OCI-LY1 (cell line): ENCODE measurements around the gene MINDY1.

Source experiments
- H2AFZ ChIP-seq: fragments of 200-600 bp; sonication (generic), shearing (Covaris generic); 2 replicates; pipeline ENCODE4 v1.6.0; 2014; ENCODE audit warnings: antibody characterized with exemption, mild to moderate bottlenecking, low read length
- H3F3A ChIP-seq: fragments of 200-600 bp; sonication (generic), shearing (Covaris generic); 2 replicates; pipeline ENCODE4 v1.6.0; 2014; ENCODE audit warnings: mild to moderate bottlenecking, antibody characterized with exemption, low read length, moderate library complexity; ENCODE audit not compliant: insufficient read depth
- H3K27ac ChIP-seq: fragments of 200-600 bp; sonication (generic); 2 replicates; pipeline ENCODE4 v1.5.1; 2014; ENCODE audit warnings: low read length, mixed run types, mild to moderate bottlenecking, low read depth; ENCODE audit not compliant: poor library complexity, severe bottlenecking
- H3K27me3 ChIP-seq: fragments of 200-600 bp; sonication (generic); 2 replicates; pipeline ENCODE4 v1.6.0; 2014; ENCODE audit warnings: antibody characterized with exemption, mild to moderate bottlenecking, low read length, moderate library complexity; ENCODE audit not compliant: insufficient read depth
- H3K36me3 ChIP-seq: fragments of 200-600 bp; sonication (generic); 2 replicates; pipeline ENCODE4 v1.6.1; 2014; ENCODE audit warnings: mild to moderate bottlenecking, antibody characterized with exemption, low read length, moderate library complexity, mixed read lengths; ENCODE audit not compliant: insufficient read depth
- H3K4me1 ChIP-seq: fragments of 200-600 bp; sonication (generic); 2 replicates; pipeline ENCODE4 v1.5.1; 2014; ENCODE audit warnings: mild to moderate bottlenecking, low read length, moderate library complexity; ENCODE audit not compliant: insufficient read depth, severe bottlenecking
- H3K4me2 ChIP-seq: fragments of 200-600 bp; sonication (generic), shearing (Covaris generic); 2 replicates; pipeline ENCODE4 v1.6.1; 2014; ENCODE audit warnings: low read length
- H3K4me3 ChIP-seq: fragments of 200-600 bp; sonication (generic); 2 replicates; pipeline ENCODE4 v1.5.1; 2014; ENCODE audit warnings: low read length, low read depth, mild to moderate bottlenecking, mixed read lengths; ENCODE audit not compliant: poor library complexity, severe bottlenecking
- H3K79me2 ChIP-seq: fragments of 200-600 bp; shearing (Covaris generic); 2 replicates; pipeline ENCODE4 v1.6.1; 2016; ENCODE audit warnings: mixed run types, low read length, mixed read lengths; ENCODE audit not compliant: insufficient read depth
- H3K9ac ChIP-seq: fragments of 200-600 bp; sonication (generic), shearing (Covaris generic); 2 replicates; pipeline ENCODE4 v1.6.1; 2014; ENCODE audit warnings: mild to moderate bottlenecking, low read length, mixed read lengths
- H3K9me2 ChIP-seq: fragments of 200-600 bp; sonication (generic), shearing (Covaris generic); 2 replicates; pipeline ENCODE4 v1.6.1; 2014; ENCODE audit warnings: low read depth, mild to moderate bottlenecking, low read length, mixed read lengths
- H3K9me3 ChIP-seq: fragments of 200-600 bp; shearing (Covaris generic); 2 replicates; pipeline ENCODE4 v1.6.1; 2014; ENCODE audit warnings: low read length, mixed read lengths
- H4K20me1 ChIP-seq: fragments of 200-600 bp; sonication (generic), shearing (Covaris generic); 2 replicates; pipeline ENCODE4 v1.6.0; 2016; ENCODE audit warnings: mild to moderate bottlenecking, low read length; ENCODE audit not compliant: insufficient read depth
- CTCF ChIP-seq: fragments of 200-600 bp; sonication (generic), shearing (Covaris generic); IDR thresholded peaks from 2 replicates; pipeline ENCODE4 v1.5.1; 2017; ENCODE audit warnings: mild to moderate bottlenecking, antibody characterized with exemption, low read length, moderate library complexity, mixed read lengths
- EZH2 ChIP-seq: fragments of 200-600 bp; sonication (generic), shearing (Covaris generic); IDR thresholded peaks from 2 replicates; pipeline ENCODE4 v1.8.0; 2017; ENCODE audit warnings: borderline replicate concordance, mixed run types, mild to moderate bottlenecking, antibody characterized with exemption, low read length, moderate library complexity, mixed read lengths

Gene MINDY1

GRCh38 chr1:151006327-151007052, at the start of gene MINDY1:
MINDY1 (minus strand) TSS chr1:151006902; CDS start chr1:151002617, 4,285 bp downstream.
- H3K27ac ChIP-seq, result peak within 1 kb of the TSS; percentile 68
- H3K4me3 ChIP-seq, result peak within 1 kb of the TSS; percentile 72
- peak within 1 kb of the TSS; percentile 70 for H3K4me2 ChIP-seq
- no peaks in the 10 kb centered on the region for H3K9me2 ChIP-seq
- no peaks in the 10 kb centered on the region for H3K27me3 ChIP-seq
- peaks cover 49% of the 10 kb centered on the region for H3K4me1 ChIP-seq
- peak within 1 kb of the TSS; percentile 76 for H3K9ac ChIP-seq
- TF ChIP-seq EZH2 (no peak), CTCF (peak; percentile 44; the same call in 1 of the 2 replicates)
- H3K9me3 ChIP-seq, result no peaks in the 10 kb centered on the region
- H2AFZ ChIP-seq, result peak within 1 kb of the TSS; percentile 52
- no peaks in the 10 kb centered on the region for H3F3A ChIP-seq
- H3K79me2 ChIP-seq, result no peaks in the 10 kb centered on the region
- no peaks in the 10 kb centered on the region for H4K20me1 ChIP-seq
- H3K36me3 ChIP-seq, result no peaks in the 10 kb centered on the region

GRCh38 chr1:151056149-151056548, 49.4 kb upstream of the MINDY1 start:
- Histone ChIP-seq H3K27me3 (no peaks in the 10 kb centered on the region), H3K9me3 (no peaks in the 10 kb centered on the region), H3K4me1 (peaks cover 39% of the 10 kb centered on the region), H3K79me2 (peaks cover 19% of the 10 kb centered on the region; the same call in 1 of the 2 replicates), H3K9ac (no peak overlapping the region; the same call in 1 of the 2 replicates), H3K4me3 (no peak overlapping the region), H3F3A (peaks cover 3% of the 10 kb centered on the region; the same call in 1 of the 2 replicates), H3K4me2 (peak overlapping the region; percentile 7; the same call in 1 of the 2 replicates), H3K9me2 (no peaks in the 10 kb centered on the region), H3K36me3 (peaks cover 57% of the 10 kb centered on the region), H2AFZ (no peak overlapping the region), H3K27ac (no peak overlapping the region), H4K20me1 (no peaks in the 10 kb centered on the region)
- no peak for TF ChIP-seq EZH2
- TF ChIP-seq CTCF, result no peak

- H3K9ac ChIP-seq, result no peak overlapping the region
- no peak overlapping the region for H3K4me3 ChIP-seq
- TF ChIP-seq EZH2 (no peak), CTCF (no peak)
- H3K36me3 ChIP-seq, result peaks cover 62% of the 10 kb centered on the region
- no peak overlapping the region for H2AFZ ChIP-seq
- H3K27me3 ChIP-seq, result no peaks in the 10 kb centered on the region
- no peaks in the 10 kb centered on the region for H3K9me2 ChIP-seq
- H3F3A ChIP-seq, result peaks cover 6% of the 10 kb centered on the region; the same call in 1 of the 2 replicates
- no peaks in the 10 kb centered on the region for H4K20me1 ChIP-seq
- no peaks in the 10 kb centered on the region for H3K9me3 ChIP-seq
- no peak overlapping the region for H3K4me2 ChIP-seq
- H3K4me1 ChIP-seq, result peaks cover 33% of the 10 kb centered on the region
- no peak overlapping the region for H3K27ac ChIP-seq
- H3K79me2 ChIP-seq, result peaks cover 19% of the 10 kb centered on the region; the same call in 1 of the 2 replicates
Observed at GRCh38 chr1:151055581-151055980, 48.9 kb upstream of the MINDY1 start.
